Stimulated activated CD8-positive, alpha-beta memory T cell treated with anti-CD3 and anti-CD28 coated beads, Interleukin-4, amount 100 ng/mL, for 4 hours (primary cell): ENCODE results near the gene COG7.

Experiments
- DNase-seq, 2 donors: peaks; one replicate each; pipeline ENCODE4 v3.0.0-alpha.2; 2020; ENCODE audit warnings: low read depth in 2 of 2, low spot score in 1 of 2

The COG7 gene

GRCh38 chr16:23365602-23366240 is 87.3 kb downstream of the COG7 start:
- no peak for DNase-seq

- DNase-seq = no peak
These were observed 90.3 kb downstream of the COG7 start for GRCh38 chr16:23362460-23363317.

GRCh38 chr16:23359092-23359760 is 93.8 kb downstream of the COG7 start:
- DNase-seq = no peak

- DNase-seq = no peak
These were observed 95.2 kb downstream of the COG7 start for GRCh38 chr16:23357761-23358290.

- DNase-seq = no peak
These were observed 96.0 kb downstream of the COG7 start for GRCh38 chr16:23356941-23357340.

GRCh38 chr16:23355106-23355670 is 97.8 kb downstream of the COG7 start:
- DNase-seq = no peak

- DNase-seq = no peak
These were observed 98.7 kb downstream of the COG7 start for GRCh38 chr16:23354246-23354645.

GRCh38 chr16:23353440-23353839 is 99.5 kb downstream of the COG7 start:
- no peak for DNase-seq

- no peak for DNase-seq
These were observed 101.6 kb downstream of the COG7 start for GRCh38 chr16:23351360-23351759.

GRCh38 chr16:23348579-23349469 is 104.2 kb downstream of the COG7 start:
- DNase-seq = no peak

GRCh38 chr16:23345237-23345636 is 107.8 kb downstream of the COG7 start:
- no peak for DNase-seq

GRCh38 chr16:23343643-23344612 is 109.1 kb downstream of the COG7 start:
- no peak for DNase-seq

GRCh38 chr16:23342083-23342640 is 110.8 kb downstream of the COG7 start:
- no peak for DNase-seq

- no peak for DNase-seq
These were observed 113.2 kb downstream of the COG7 start for GRCh38 chr16:23339787-23340186.
